Activated effector memory CD4-positive, alpha-beta T cell treated with anti-CD3 and anti-CD28 coated beads, Interleukin-2, amount 50 U/mL, for 16 hours (primary cell): Measurements from ENCODE around the gene HAPLN2.
"Not testable (repeated sequence)": the region's sequence is repeated elsewhere in the genome, so short reads cannot be mapped to it uniquely, and the experiment has no call there.

ENCODE experiments used
- DNase-seq: peaks from one replicate; pipeline ENCODE4 v3.0.0-alpha.2; 2020

Gene HAPLN2

GRCh38 chr1:156618853-156619581 is at the start of gene HAPLN2:
Gene HAPLN2, plus strand, starts transcription at chr1:156619415. Its CDS starts 4,076 bp downstream, at chr1:156623491.
- peak; percentile 67 for DNase-seq

- no peak for DNase-seq
Measured at GRCh38 chr1:156571261-156571852, 47.9 kb upstream of the HAPLN2 start.

- DNase-seq, result peak; percentile 91
Measured at GRCh38 chr1:156571919-156572662, 47.1 kb upstream of the HAPLN2 start, which contains the start of gene IQGAP3. Gene IQGAP3, minus strand, starts transcription at chr1:156572565. Its CDS starts 36 bp downstream, at chr1:156572529.

GRCh38 chr1:156572663-156573018 is 46.6 kb upstream of the HAPLN2 start:
- DNase-seq, result no peak

- DNase-seq, result no peak
Measured at GRCh38 chr1:156574039-156574633, 45.1 kb upstream of the HAPLN2 start.

GRCh38 chr1:156577550-156577949 is 41.7 kb upstream of the HAPLN2 start:
- no peak for DNase-seq

- no peak for DNase-seq
Measured at GRCh38 chr1:156578055-156578454, 41.2 kb upstream of the HAPLN2 start.

GRCh38 chr1:156579472-156579871 is 39.7 kb upstream of the HAPLN2 start, which contains the start of gene TTC24:
Gene TTC24, plus strand, starts transcription at chr1:156579723. Its CDS starts 1,642 bp downstream, at chr1:156581365.
- DNase-seq, result no peak

GRCh38 chr1:156581661-156582387 is 37.4 kb upstream of the HAPLN2 start:
- no peak for DNase-seq

- DNase-seq, result no peak
Measured at GRCh38 chr1:156582388-156583017, 36.7 kb upstream of the HAPLN2 start.

- peak; percentile 84 for DNase-seq
Measured at GRCh38 chr1:156583821-156584622, 35.2 kb upstream of the HAPLN2 start.

- DNase-seq, result no peak
Measured at GRCh38 chr1:156584813-156585212, 34.4 kb upstream of the HAPLN2 start.

- DNase-seq, result no peak
Measured at GRCh38 chr1:156586323-156586722, 32.9 kb upstream of the HAPLN2 start.

GRCh38 chr1:156586892-156587477 is 32.2 kb upstream of the HAPLN2 start:
- no peak for DNase-seq

GRCh38 chr1:156587927-156588326 is 31.3 kb upstream of the HAPLN2 start:
- not testable (repeated sequence) for DNase-seq

- no peak for DNase-seq
Measured at GRCh38 chr1:156589546-156589945, 29.7 kb upstream of the HAPLN2 start.

GRCh38 chr1:156590326-156591180 is 28.7 kb upstream of the HAPLN2 start:
- peak; percentile 17 for DNase-seq

- DNase-seq, result peak; percentile 63
Measured at GRCh38 chr1:156591181-156591431, 28.1 kb upstream of the HAPLN2 start.

- peak; percentile 90 for DNase-seq
Measured at GRCh38 chr1:156591432-156592157, 27.6 kb upstream of the HAPLN2 start, which contains the start of gene NAXE. Gene NAXE, plus strand, starts transcription at chr1:156591776. Its CDS starts 29 bp downstream, at chr1:156591805.
